WERI-Rb-1 (cell line): Measurements from ENCODE around the gene ENOX2.

ENCODE experiments used
- DNase-seq: peaks from one replicate; pipeline ENCODE4 v3.0.0-alpha.2; 2020
- H3K27ac ChIP-seq: fragments of 250-450 bp; sonication (Bioruptor Pico); 2 replicates; pipeline ENCODE4 v1.5.1; 2020; ENCODE audit warnings: mild to moderate bottlenecking, moderate library complexity
- H3K27me3 ChIP-seq: fragments of 250-450 bp; sonication (Bioruptor Pico); 2 replicates; pipeline ENCODE4 v1.5.1; 2021; ENCODE audit warnings: mild to moderate bottlenecking, low read depth, moderate library complexity; ENCODE audit not compliant: insufficient read depth, severe bottlenecking
- H3K36me3 ChIP-seq: fragments of 250-450 bp; sonication (Bioruptor Pico); 2 replicates; pipeline ENCODE4 v1.5.1; 2020; ENCODE audit warnings: mild to moderate bottlenecking, moderate library complexity
- H3K4me3 ChIP-seq: 2 replicates; pipeline ENCODE4 v1.5.1; 2011; ENCODE audit warnings: low read depth, mild to moderate bottlenecking, control low read depth, low read length
- H3K9me3 ChIP-seq: fragments of 250-450 bp; sonication (Bioruptor Pico); 2 replicates; pipeline ENCODE4 v1.5.1; 2021; ENCODE audit warnings: mild to moderate bottlenecking, moderate library complexity; ENCODE audit not compliant: severe bottlenecking
- TF ChIP-seq, protein P1 (sequence below): IDR thresholded peaks from 2 replicates; pipeline ENCODE4 v1.5.1; 2011; ENCODE audit warnings: low read depth, mild to moderate bottlenecking, control low read depth, inconsistent platforms, low read length

ENOX2 gene

GRCh38 chrX:130658310-130658709 lies 244.7 kb downstream of the ENOX2 start:
- Histone ChIP-seq H3K9me3 (no peaks in the 10 kb centered on the region), H3K36me3 (no peaks in the 10 kb centered on the region), H3K4me3 (no peak overlapping the region), H3K27ac (no peak overlapping the region), H3K27me3 (no peaks in the 10 kb centered on the region)
- no peak for DNase-seq
- TF ChIP-seq, protein P1, sequence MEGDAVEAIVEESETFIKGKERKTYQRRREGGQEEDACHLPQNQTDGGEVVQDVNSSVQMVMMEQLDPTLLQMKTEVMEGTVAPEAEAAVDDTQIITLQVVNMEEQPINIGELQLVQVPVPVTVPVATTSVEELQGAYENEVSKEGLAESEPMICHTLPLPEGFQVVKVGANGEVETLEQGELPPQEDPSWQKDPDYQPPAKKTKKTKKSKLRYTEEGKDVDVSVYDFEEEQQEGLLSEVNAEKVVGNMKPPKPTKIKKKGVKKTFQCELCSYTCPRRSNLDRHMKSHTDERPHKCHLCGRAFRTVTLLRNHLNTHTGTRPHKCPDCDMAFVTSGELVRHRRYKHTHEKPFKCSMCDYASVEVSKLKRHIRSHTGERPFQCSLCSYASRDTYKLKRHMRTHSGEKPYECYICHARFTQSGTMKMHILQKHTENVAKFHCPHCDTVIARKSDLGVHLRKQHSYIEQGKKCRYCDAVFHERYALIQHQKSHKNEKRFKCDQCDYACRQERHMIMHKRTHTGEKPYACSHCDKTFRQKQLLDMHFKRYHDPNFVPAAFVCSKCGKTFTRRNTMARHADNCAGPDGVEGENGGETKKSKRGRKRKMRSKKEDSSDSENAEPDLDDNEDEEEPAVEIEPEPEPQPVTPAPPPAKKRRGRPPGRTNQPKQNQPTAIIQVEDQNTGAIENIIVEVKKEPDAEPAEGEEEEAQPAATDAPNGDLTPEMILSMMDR: no peak

- TF ChIP-seq, protein P1: no peak
- Histone ChIP-seq H3K27me3 (peaks cover 4% of the 10 kb centered on the region), H3K27ac (no peak overlapping the region), H3K36me3 (no peaks in the 10 kb centered on the region), H3K9me3 (no peaks in the 10 kb centered on the region), H3K4me3 (no peak overlapping the region)
- no peak for DNase-seq
Measured at GRCh38 chrX:130654409-130654950, 248.5 kb downstream of the ENOX2 start.

- H3K27me3 ChIP-seq: peaks cover 4% of the 10 kb centered on the region
- H3K9me3 ChIP-seq: no peaks in the 10 kb centered on the region
- H3K4me3 ChIP-seq: no peak overlapping the region
- no peaks in the 10 kb centered on the region for H3K36me3 ChIP-seq
- TF ChIP-seq, protein P1: no peak
- H3K27ac ChIP-seq: no peak overlapping the region
- DNase-seq: no peak
Measured at GRCh38 chrX:130652824-130653578, 250.0 kb downstream of the ENOX2 start.

DNA sequence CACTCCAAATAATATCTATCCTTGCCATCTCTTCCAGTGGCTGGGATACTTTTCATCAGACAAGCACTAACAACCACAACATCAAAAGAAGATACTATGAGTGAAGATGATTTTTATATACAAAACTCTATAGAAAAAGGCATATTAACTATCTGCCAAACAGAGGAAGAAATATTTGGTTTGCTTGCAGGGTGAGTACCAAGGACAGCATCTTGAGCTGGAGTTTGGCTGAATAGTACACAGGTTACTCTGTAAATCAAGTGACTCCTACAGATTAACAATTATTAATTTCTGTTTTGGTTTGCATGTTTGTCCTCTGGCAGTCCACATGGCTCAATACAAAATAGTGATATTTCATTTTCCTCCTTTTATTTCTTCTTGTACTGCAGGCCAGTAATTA lies 253.3 kb downstream of the ENOX2 start:
- no peak overlapping the region for H3K4me3 ChIP-seq
- peaks cover 7% of the 10 kb centered on the region for H3K27me3 ChIP-seq
- no peak for DNase-seq
- H3K36me3 ChIP-seq: no peaks in the 10 kb centered on the region
- no peaks in the 10 kb centered on the region for H3K9me3 ChIP-seq
- no peak overlapping the region for H3K27ac ChIP-seq
- TF ChIP-seq, protein P1: no peak

DNA sequence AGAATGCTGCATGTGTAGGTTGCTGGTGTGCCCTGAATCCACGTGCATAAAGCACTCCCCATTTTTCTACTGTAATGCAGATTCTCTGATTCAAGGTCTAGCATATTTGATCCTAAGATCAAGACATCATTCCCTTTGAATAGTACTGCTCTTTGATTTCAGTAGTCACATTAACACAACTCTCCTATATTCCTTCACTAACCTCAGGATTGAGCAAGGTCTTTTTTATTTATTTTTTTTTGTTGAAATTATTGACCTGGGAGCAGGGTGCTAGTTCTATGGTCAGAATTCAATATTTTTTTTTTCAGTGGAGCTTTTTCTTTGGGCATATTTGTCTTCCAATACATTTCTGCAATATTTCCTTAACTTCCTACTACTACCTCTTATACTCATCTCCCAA lies 255.5 kb downstream of the ENOX2 start:
- TF ChIP-seq, protein P1: no peak
- Histone ChIP-seq H3K27me3 (peaks cover 7% of the 10 kb centered on the region), H3K36me3 (no peaks in the 10 kb centered on the region), H3K27ac (no peak overlapping the region), H3K9me3 (no peaks in the 10 kb centered on the region), H3K4me3 (no peak overlapping the region)
- no peak for DNase-seq
